IPS-15b (cell line): Measurements from ENCODE around the gene MGME1.

Experiments
- H3K27me3 ChIP-seq: one replicate; pipeline ENCODE4 v1.6.1; 2013; ENCODE audit warnings: low read length; ENCODE audit not compliant: control insufficient read depth, insufficient read depth
- H3K36me3 ChIP-seq: one replicate; pipeline ENCODE4 v1.6.1; 2013; ENCODE audit warnings: low read length; ENCODE audit not compliant: control insufficient read depth, insufficient read depth
- H3K4me1 ChIP-seq: one replicate; pipeline ENCODE4 v1.6.1; 2013; ENCODE audit warnings: mild to moderate bottlenecking, low read length; ENCODE audit not compliant: control insufficient read depth, insufficient read depth
- H3K4me3 ChIP-seq: one replicate; pipeline ENCODE4 v1.5.1; 2013; ENCODE audit warnings: low read depth, low read length
- H3K9ac ChIP-seq: one replicate; pipeline ENCODE4 v1.6.1; 2013; ENCODE audit warnings: low read depth, mild to moderate bottlenecking, low read length
- H3K9me3 ChIP-seq: one replicate; pipeline ENCODE4 v1.6.1; 2013; ENCODE audit warnings: mild to moderate bottlenecking, low read length; ENCODE audit not compliant: control insufficient read depth, insufficient read depth

MGME1 gene

DNA sequence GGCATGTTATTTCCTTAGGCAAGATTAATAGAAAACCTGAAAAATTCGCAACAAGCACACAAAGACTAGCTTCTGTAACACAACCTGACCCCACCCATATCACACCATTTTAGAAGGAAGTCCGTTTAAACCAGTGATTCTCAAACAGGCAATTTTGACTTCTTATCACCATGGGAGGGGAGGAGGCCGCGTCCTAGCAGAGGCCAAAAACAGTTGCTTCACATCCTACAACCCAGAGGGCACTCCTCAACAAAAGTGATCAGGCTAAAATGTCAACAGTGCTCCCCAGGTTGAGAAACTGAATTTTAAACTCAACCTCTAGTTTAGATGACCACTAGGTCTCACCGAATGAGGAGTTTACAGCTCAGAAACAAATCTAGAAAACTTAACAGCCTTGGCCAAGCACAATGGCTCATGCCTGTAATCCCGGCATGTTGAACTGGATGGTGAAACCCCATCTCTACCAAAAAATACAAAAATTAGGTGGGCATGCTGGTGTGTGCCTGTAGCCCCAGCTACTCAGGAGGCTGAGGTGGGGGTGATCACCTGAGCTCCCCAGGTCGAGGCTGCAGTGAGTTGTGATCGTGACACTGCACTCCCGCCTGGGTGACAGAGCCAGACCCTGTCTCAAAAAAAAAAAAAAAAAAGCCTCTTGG lies 3.6 kb upstream of the MGME1 start:
- no peaks in the 10 kb centered on the region for H3K9me3 ChIP-seq
- no peaks in the 10 kb centered on the region for H3K36me3 ChIP-seq
- peak overlapping the region; percentile 38 for H3K9ac ChIP-seq
- H3K27me3 ChIP-seq: no peaks in the 10 kb centered on the region
- peaks cover 30% of the 10 kb centered on the region for H3K4me1 ChIP-seq
- H3K4me3 ChIP-seq: peak overlapping the region; percentile 97

DNA sequence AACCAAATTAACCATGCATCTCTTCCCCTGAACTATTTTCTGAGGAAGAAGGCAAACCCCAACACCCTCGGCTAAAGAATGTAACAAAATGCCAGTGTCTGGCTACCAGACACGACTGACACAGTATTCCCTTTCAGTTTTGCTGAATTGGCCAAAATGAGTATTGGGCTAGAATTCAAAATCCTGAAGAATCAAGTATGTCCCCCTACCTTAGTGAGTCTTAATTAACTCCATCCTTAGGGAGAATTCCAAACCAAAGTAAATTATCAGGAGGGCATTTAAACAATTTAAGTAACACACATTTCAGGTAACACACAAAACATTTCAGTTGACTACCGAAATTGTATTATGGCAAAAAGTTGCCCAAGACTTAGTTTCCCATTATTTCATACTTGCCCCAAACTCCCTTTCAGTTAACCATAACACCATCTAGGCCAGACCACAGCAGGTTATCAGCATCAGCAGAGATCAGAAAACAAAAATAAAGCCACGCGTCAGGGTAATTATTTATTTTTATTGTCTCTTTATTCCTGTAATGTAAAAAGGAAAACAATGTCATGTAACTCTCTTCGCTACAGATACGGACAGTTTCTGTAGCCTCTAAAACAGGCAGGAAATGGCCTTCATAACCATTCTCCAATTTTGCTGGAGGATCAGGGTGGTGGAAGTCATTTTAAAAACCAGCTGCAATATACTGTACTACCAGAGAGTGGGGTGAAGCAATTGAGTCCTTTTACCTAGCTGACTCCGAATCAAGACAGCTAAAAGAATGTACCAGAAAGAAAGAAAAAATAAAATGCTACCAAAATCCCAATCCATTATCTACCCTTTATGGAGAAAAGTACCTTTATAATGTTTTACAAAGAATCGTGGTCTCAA lies 2.1 kb upstream of the MGME1 start:
- Histone ChIP-seq H3K9me3 (no peaks in the 10 kb centered on the region), H3K4me1 (peaks cover 20% of the 10 kb centered on the region), H3K4me3 (peak overlapping the region; percentile 97), H3K9ac (peak overlapping the region; percentile 100), H3K27me3 (no peaks in the 10 kb centered on the region), H3K36me3 (no peaks in the 10 kb centered on the region)

DNA sequence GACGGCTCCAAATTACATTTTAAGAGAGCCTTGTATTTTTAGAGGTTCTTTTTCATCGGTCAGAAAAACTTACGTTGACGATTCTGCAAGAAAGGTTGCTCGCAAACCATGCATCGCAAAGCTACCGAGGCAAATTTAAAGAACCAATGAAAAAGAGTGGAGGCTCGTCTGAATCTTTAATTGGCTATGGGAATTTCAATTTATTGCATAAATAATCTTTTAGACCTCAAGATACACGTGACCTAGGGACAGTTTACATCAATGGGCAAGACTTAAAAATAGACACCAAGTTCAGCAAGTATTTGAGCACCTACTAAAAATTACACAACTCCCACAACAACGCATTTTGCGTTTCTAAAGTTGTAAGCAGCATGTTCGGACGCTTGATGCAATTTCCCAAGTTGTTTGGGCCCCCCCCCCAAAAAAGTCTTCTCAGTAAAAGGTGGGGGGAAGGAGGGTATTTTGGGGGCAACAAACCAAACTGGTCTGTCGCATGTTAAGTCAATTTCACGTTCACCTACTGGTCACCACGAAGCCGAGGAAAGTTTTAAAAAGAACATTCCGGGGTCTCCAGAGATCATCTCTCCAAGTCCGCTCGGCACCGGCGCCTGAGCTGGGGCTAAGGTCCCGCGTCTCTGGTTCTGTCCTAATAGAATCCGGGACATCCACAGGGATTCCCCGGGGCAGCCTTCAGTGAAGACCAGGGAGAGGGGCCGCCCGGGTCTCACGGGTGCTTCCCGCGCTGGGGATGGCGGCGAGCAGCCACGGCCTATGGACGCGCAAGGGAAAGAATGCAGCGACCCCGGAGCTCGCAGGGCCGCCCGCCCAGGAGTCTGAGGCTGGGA lies 1.1 kb upstream of the MGME1 start:
- Histone ChIP-seq H3K9ac (peak overlapping the region; percentile 100), H3K4me1 (peaks cover 19% of the 10 kb centered on the region), H3K27me3 (no peaks in the 10 kb centered on the region), H3K4me3 (peak overlapping the region; percentile 97), H3K36me3 (no peaks in the 10 kb centered on the region), H3K9me3 (no peaks in the 10 kb centered on the region)

DNA sequence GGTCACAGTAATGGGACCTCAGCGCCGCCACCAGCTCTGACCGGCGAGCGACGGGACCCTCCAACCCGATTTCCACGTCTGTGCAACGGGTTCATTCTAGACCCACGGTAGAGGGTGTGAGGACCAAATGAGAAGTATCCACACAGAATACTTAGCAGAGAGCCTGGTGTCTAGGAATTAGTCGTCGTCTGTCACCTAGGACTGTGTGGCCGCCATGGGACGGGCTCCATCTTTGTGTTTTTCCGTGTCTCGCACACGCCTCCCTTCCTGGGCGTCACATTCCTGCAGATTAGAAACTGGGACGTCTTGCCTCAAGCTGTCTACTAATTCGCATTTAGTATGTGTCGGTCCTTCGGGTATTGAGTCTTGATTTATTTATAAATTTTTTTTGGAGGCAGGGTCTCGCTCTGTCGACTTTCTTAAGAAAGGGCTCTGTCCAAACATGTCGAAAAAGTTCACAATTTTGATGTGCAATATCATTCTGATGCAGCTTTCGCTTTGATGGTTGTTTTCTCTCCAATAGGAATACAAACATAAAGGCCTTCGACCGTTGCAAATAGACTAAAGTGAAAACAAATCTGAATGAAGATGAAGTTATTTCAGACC lies 563 bp downstream of the MGME1 start:
- peak overlapping the region; percentile 100 for H3K9ac ChIP-seq
- H3K27me3 ChIP-seq: no peaks in the 10 kb centered on the region
- H3K4me1 ChIP-seq: peaks cover 10% of the 10 kb centered on the region
- no peaks in the 10 kb centered on the region for H3K9me3 ChIP-seq
- H3K4me3 ChIP-seq: peak overlapping the region; percentile 97
- H3K36me3 ChIP-seq: no peaks in the 10 kb centered on the region

DNA sequence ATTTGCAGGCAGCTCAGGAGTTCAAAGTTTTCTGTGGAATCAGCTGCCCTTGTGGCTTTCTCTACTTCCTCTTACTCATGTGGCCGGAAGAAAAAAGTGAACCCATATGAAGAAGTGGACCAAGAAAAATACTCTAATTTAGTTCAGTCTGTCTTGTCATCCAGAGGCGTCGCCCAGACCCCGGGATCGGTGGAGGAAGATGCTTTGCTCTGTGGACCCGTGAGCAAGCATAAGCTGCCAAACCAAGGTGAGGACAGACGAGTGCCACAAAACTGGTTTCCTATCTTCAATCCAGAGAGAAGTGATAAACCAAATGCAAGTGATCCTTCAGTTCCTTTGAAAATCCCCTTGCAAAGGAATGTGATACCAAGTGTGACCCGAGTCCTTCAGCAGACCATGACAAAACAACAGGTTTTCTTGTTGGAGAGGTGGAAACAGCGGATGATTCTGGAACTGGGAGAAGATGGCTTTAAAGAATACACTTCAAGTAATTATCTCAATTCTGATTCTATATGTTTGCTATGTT lies 1.1 kb downstream of the MGME1 start:
- Histone ChIP-seq H3K9ac (peak overlapping the region; percentile 100), H3K27me3 (no peaks in the 10 kb centered on the region), H3K36me3 (no peaks in the 10 kb centered on the region), H3K4me3 (peak overlapping the region; percentile 97), H3K9me3 (no peaks in the 10 kb centered on the region), H3K4me1 (peaks cover 5% of the 10 kb centered on the region)

DNA sequence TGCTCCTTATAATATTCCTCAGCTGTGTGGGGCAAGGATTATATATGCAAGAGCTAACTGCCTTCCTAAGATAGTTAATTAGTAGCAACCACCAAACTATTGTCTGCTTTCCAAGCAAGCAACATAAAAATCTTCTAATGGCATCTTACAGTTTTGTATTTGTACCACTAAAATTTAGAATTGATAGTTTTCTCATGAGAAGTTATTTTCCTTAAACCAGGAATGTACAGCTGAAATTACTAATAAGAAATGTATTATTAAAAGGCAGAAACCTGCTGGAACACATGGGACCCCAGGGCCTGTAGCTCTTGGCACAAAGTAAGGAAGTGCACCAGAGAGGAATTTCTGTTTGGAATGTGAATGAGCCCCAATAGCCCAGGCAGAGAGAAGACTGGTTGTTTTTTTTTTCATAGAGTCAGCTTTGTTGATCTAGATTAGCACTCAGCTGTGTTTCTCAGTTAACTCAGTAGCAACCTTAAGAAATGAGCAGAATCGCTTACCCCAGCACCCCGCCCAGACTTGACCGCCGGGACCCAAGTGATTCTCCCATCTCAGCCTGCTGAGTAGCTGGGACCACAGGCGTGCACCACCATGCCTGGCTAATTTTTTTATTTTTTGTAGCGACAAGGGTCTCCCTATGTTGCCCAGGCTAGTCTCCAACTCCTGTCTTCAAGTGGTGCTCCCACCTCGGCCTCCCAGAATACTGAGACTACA lies 2.6 kb downstream of the MGME1 start:
- Histone ChIP-seq H3K27me3 (no peaks in the 10 kb centered on the region), H3K4me1 (peaks cover 2% of the 10 kb centered on the region), H3K36me3 (peaks cover 8% of the 10 kb centered on the region), H3K9ac (peak overlapping the region; percentile 14), H3K9me3 (no peaks in the 10 kb centered on the region), H3K4me3 (peak overlapping the region; percentile 97)

DNA sequence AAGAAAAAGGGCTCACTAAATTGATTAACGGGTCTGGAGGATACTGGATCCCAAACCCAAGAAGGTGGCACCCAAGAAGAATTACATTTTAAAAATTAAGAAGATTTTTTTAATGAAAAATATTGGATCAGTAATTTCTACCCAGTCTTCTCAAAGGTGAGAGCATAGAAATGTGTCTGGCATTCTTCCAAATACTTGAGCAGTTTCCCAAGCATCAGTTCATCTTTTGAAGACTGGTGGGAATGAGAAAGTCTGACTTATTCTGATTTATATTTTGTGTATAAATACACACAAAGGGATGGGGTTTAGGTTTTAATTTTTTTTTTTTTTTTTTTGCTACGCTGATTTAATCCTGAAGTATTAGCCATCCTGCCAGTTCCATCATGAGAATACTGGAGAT lies 3.3 kb downstream of the MGME1 start:
- H3K36me3 ChIP-seq: peaks cover 10% of the 10 kb centered on the region
- no peaks in the 10 kb centered on the region for H3K9me3 ChIP-seq

DNA sequence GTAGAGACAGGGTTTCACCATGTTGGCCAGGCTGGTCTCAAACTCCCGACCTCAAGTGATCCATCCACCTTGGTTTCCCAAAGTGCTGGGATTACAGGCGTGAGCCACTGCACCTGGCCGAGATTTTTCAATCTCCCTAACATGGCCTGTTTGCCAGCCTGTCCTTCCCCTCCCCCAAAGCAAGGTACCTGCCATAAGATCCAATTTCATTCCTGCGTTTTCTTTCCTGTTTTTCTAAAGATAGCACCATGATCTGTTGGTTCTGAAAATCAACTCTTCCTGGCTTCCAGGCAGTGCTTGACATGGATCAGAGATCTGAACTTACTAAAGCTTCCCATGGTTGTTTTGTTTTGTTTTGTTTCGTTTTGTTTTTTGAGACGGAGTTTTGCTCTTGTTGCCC lies 7.5 kb downstream of the MGME1 start:
- H3K9ac ChIP-seq: no peak overlapping the region
- no peaks in the 10 kb centered on the region for H3K27me3 ChIP-seq
- H3K9me3 ChIP-seq: no peaks in the 10 kb centered on the region
- H3K36me3 ChIP-seq: peaks cover 13% of the 10 kb centered on the region
- peaks cover 2% of the 10 kb centered on the region for H3K4me1 ChIP-seq
- H3K4me3 ChIP-seq: no peak overlapping the region

More for the DNA sequence above, 3.3 kb downstream of the MGME1 start:
- Histone ChIP-seq H3K27me3 (no peaks in the 10 kb centered on the region), H3K4me3 (peak overlapping the region; percentile 97), H3K9ac (peak overlapping the region; percentile 38), H3K4me1 (peaks cover 2% of the 10 kb centered on the region)

DNA sequence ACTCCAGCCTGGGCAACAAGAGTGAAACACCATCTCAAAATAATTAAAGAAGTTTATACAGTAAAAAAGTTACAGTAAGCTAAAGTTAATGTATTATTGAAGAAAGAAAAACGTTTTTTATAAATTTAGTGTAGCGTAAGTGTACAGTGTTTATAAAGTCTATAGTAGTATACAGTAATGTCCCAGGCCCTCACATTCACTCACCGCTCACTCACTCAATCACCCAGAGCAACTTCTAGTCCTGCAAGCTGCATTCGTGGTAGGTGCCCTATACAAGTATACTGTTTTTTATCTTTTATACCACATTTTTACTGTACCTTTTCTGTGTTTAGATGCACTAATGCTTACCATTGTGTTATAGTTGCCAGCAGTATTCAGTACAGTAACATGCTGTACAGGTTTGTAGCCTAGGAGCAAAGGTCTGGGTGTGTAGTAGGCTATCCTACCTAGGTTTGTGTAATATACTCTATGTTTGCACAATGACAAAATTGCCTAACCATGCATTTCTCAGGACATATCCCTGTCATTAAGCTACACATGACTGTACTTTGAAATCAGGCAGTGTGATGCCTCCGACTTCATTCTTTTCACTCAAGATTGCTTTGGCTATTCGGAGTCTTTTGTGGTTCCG lies 16.7 kb downstream of the MGME1 start:
- H3K36me3 ChIP-seq: peaks cover 12% of the 10 kb centered on the region
- no peaks in the 10 kb centered on the region for H3K9me3 ChIP-seq
- no peak overlapping the region for H3K4me3 ChIP-seq
- peaks cover 11% of the 10 kb centered on the region for H3K4me1 ChIP-seq
- no peak overlapping the region for H3K9ac ChIP-seq
- H3K27me3 ChIP-seq: no peaks in the 10 kb centered on the region

DNA sequence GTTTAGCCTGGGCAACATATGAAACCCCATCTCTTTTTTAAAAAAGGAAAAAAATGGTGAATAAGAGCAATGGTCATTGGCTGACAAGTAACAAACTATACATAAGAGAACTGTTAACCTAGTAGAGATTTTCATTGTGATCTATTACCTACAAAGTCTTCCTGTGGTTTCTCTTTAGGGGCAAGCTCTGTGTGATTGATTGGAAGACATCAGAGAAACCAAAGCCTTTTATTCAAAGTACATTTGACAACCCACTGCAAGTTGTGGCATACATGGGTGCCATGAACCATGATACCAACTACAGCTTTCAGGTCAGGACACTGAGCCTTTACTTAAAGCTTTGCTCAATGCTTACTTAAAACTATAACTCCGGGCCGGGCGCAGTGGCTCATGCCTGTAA lies 19.2 kb downstream of the MGME1 start:
- Histone ChIP-seq H3K9ac (no peak overlapping the region), H3K4me3 (no peak overlapping the region), H3K36me3 (peaks cover 16% of the 10 kb centered on the region), H3K9me3 (no peaks in the 10 kb centered on the region), H3K27me3 (no peaks in the 10 kb centered on the region), H3K4me1 (peaks cover 11% of the 10 kb centered on the region)
